Activated CD8-positive, alpha-beta memory T cell treated with anti-CD3 and anti-CD28 coated beads, Interleukin-2, amount 10 ng/mL, durations not matched to agents 7 days and 5 days (primary cell): ENCODE measurements around the gene MYCBP. TPM values are rescaled to one million over a fixed set of nuclear protein-coding genes. Genes with fewer than 3 reads are reported as not detected.

Source experiments
- ATAC-seq: fragments of 150-1000 bp; cut with Tn5 transposase; one replicate; pipeline ENCODE4 v1.10.0; 2021; ENCODE audit warnings: moderate library complexity
- CTCF ChIA-PET: fragments of 350-600 bp; sonication (Branson Sonifier 250); formaldehyde crosslinking; loops from one replicate; lab custom pipeline; 2021; ENCODE audit warnings: antibody characterized with exemption; lab: Charles Lee
- DNase-seq: peaks from one replicate; pipeline ENCODE4 v3.0.0-alpha.2; 2020
- H3K27ac Mint-ChIP-seq: one replicate; pipeline ENCODE4 v1.8.0; 2021; ENCODE audit warnings: mild to moderate bottlenecking, mixed read lengths
- H3K27me3 Mint-ChIP-seq: one replicate; pipeline ENCODE4 v1.8.0; 2021; ENCODE audit warnings: mixed read lengths
- H3K36me3 Mint-ChIP-seq: one replicate; pipeline ENCODE4 v1.8.0; 2021; ENCODE audit warnings: mild to moderate bottlenecking, mixed read lengths
- H3K4me1 Mint-ChIP-seq: one replicate; pipeline ENCODE4 v1.8.0; 2021; ENCODE audit warnings: mixed read lengths
- H3K4me3 Mint-ChIP-seq: one replicate; pipeline ENCODE4 v1.8.0; 2021; ENCODE audit warnings: mild to moderate bottlenecking, moderate library complexity, mixed read lengths
- H3K9me3 Mint-ChIP-seq: one replicate; pipeline ENCODE4 v1.8.0; 2022; ENCODE audit warnings: low read depth, mixed read lengths
- total RNA-seq, 2 experiments: library from RNA; stranded (reverse); gene quantifications; one replicate each; pipeline ENCODE4 v1.2.3, GENCODE V29; 2021

MYCBP gene
- total RNA-seq, 2 experiments from 2014 or later = 45.0 to 45.3 TPM

- ATAC-seq (no peak), DNase-seq (no peak)
- Mint-ChIP-seq H3K4me3 (no peak overlapping the region), H3K27me3 (peaks cover 50% of the 10 kb centered on the region), H3K36me3 (no peaks in the 10 kb centered on the region), H3K9me3 (no peaks in the 10 kb centered on the region), H3K27ac (no peak overlapping the region), H3K4me1 (no peaks in the 10 kb centered on the region)
- CTCF ChIA-PET = interaction anchor here (0.8 to 1.5 kb wide), 3 partner anchors 13 to 805 kb away, joined by 3 read pairs; no protein-coding TSS in a partner anchor
These were observed 41.3 kb downstream of the MYCBP start for GRCh38 chr1:38831731-38832369.

GRCh38 chr1:38829368-38829767, 43.8 kb downstream of the MYCBP start:
- DNase-seq = no peak
- H3K9me3 Mint-ChIP-seq = no peaks in the 10 kb centered on the region
- no peaks in the 10 kb centered on the region for H3K4me1 Mint-ChIP-seq
- no peak for ATAC-seq
- H3K27me3 Mint-ChIP-seq = peaks cover 65% of the 10 kb centered on the region
- no peak overlapping the region for H3K27ac Mint-ChIP-seq
- H3K4me3 Mint-ChIP-seq = no peak overlapping the region
- CTCF ChIA-PET = no interaction called here
- no peaks in the 10 kb centered on the region for H3K36me3 Mint-ChIP-seq

GRCh38 chr1:38827318-38827717, 45.8 kb downstream of the MYCBP start:
- CTCF ChIA-PET = no interaction called here
- Mint-ChIP-seq H3K27me3 (peaks cover 65% of the 10 kb centered on the region), H3K4me3 (no peak overlapping the region), H3K27ac (no peak overlapping the region), H3K9me3 (no peaks in the 10 kb centered on the region), H3K4me1 (no peaks in the 10 kb centered on the region), H3K36me3 (no peaks in the 10 kb centered on the region)
- DNase-seq = no peak
- no peak for ATAC-seq

GRCh38 chr1:38826886-38827285, 46.3 kb downstream of the MYCBP start:
- no peaks in the 10 kb centered on the region for H3K4me1 Mint-ChIP-seq
- H3K4me3 Mint-ChIP-seq = no peak overlapping the region
- CTCF ChIA-PET = no interaction called here
- ATAC-seq (no peak), DNase-seq (no peak)
- no peak overlapping the region for H3K27ac Mint-ChIP-seq
- H3K9me3 Mint-ChIP-seq = no peaks in the 10 kb centered on the region
- H3K27me3 Mint-ChIP-seq = peaks cover 65% of the 10 kb centered on the region
- no peaks in the 10 kb centered on the region for H3K36me3 Mint-ChIP-seq

- no peak for ATAC-seq
- Mint-ChIP-seq H3K27me3 (peaks cover 67% of the 10 kb centered on the region), H3K9me3 (no peaks in the 10 kb centered on the region), H3K27ac (no peak overlapping the region), H3K4me1 (no peaks in the 10 kb centered on the region), H3K4me3 (no peak overlapping the region), H3K36me3 (no peaks in the 10 kb centered on the region)
- CTCF ChIA-PET = interaction anchor here (0.7 to 1.2 kb wide), 2 partner anchors 14 to 82 kb away, joined by 3 read pairs; no protein-coding TSS in a partner anchor
- DNase-seq = no peak
These were observed 46.9 kb downstream of the MYCBP start for GRCh38 chr1:38826262-38826661.

GRCh38 chr1:38820860-38821259, 52.3 kb downstream of the MYCBP start:
- H3K9me3 Mint-ChIP-seq = no peaks in the 10 kb centered on the region
- no peak overlapping the region for H3K27ac Mint-ChIP-seq
- peaks cover 5% of the 10 kb centered on the region for H3K4me1 Mint-ChIP-seq
- H3K36me3 Mint-ChIP-seq = no peaks in the 10 kb centered on the region
- H3K4me3 Mint-ChIP-seq = no peak overlapping the region
- ATAC-seq (no peak), DNase-seq (no peak)
- H3K27me3 Mint-ChIP-seq = peaks cover 76% of the 10 kb centered on the region
- CTCF ChIA-PET = interaction anchor here (1.1 kb wide), 1 partner anchor 212 kb away, joined by 3 read pairs; no protein-coding TSS in a partner anchor

GRCh38 chr1:38819516-38819915, 53.6 kb downstream of the MYCBP start:
- no peak overlapping the region for H3K4me3 Mint-ChIP-seq
- CTCF ChIA-PET = interaction anchor here (0.6 to 1.9 kb wide), 9 partner anchors 9 to 273 kb away, joined by 3 to 9 read pairs (median 3); no protein-coding TSS in a partner anchor
- ATAC-seq (no peak), DNase-seq (no peak)
- H3K9me3 Mint-ChIP-seq = no peaks in the 10 kb centered on the region
- peaks cover 7% of the 10 kb centered on the region for H3K4me1 Mint-ChIP-seq
- no peak overlapping the region for H3K27ac Mint-ChIP-seq
- no peaks in the 10 kb centered on the region for H3K36me3 Mint-ChIP-seq
- peaks cover 76% of the 10 kb centered on the region for H3K27me3 Mint-ChIP-seq

- no peaks in the 10 kb centered on the region for H3K9me3 Mint-ChIP-seq
- H3K27ac Mint-ChIP-seq = no peak overlapping the region
- H3K36me3 Mint-ChIP-seq = no peaks in the 10 kb centered on the region
- CTCF ChIA-PET = interaction anchor here (0.6 to 1.9 kb wide), 12 partner anchors 9 to 329 kb away, joined by 3 to 9 read pairs (median 3); partner anchors contain the start of gene NDUFS5
- DNase-seq = no peak
- no peak overlapping the region for H3K4me3 Mint-ChIP-seq
- H3K4me1 Mint-ChIP-seq = peaks cover 7% of the 10 kb centered on the region
- ATAC-seq = no peak
- peaks cover 77% of the 10 kb centered on the region for H3K27me3 Mint-ChIP-seq
These were observed 54.1 kb downstream of the MYCBP start for GRCh38 chr1:38819040-38819439.

- ATAC-seq = peak; percentile 70
- Mint-ChIP-seq H3K27ac (no peak overlapping the region), H3K4me1 (peaks cover 7% of the 10 kb centered on the region), H3K4me3 (no peak overlapping the region), H3K9me3 (no peaks in the 10 kb centered on the region), H3K36me3 (no peaks in the 10 kb centered on the region), H3K27me3 (peaks cover 82% of the 10 kb centered on the region)
- no peak for DNase-seq
- CTCF ChIA-PET = interaction anchor here (0.6 to 1.9 kb wide), 11 partner anchors 12 to 328 kb away, joined by 3 to 9 read pairs (median 3); partner anchors contain the start of gene NDUFS5
These were observed 54.8 kb downstream of the MYCBP start for GRCh38 chr1:38818175-38818976.

GRCh38 chr1:38817267-38818174, 55.6 kb downstream of the MYCBP start:
- Mint-ChIP-seq H3K27ac (no peak overlapping the region), H3K27me3 (peaks cover 89% of the 10 kb centered on the region), H3K4me3 (no peak overlapping the region), H3K36me3 (no peaks in the 10 kb centered on the region), H3K9me3 (no peaks in the 10 kb centered on the region), H3K4me1 (peaks cover 7% of the 10 kb centered on the region)
- ATAC-seq (no peak), DNase-seq (no peak)
- CTCF ChIA-PET = interaction anchor here (1.3 kb wide), 1 partner anchor 13 kb away, joined by 3 read pairs; no protein-coding TSS in a partner anchor

- no peak overlapping the region for H3K27ac Mint-ChIP-seq
- no peaks in the 10 kb centered on the region for H3K9me3 Mint-ChIP-seq
- CTCF ChIA-PET = no interaction called here
- peak; percentile 51 for ATAC-seq
- H3K4me1 Mint-ChIP-seq = peaks cover 7% of the 10 kb centered on the region
- no peaks in the 10 kb centered on the region for H3K36me3 Mint-ChIP-seq
- no peak overlapping the region for H3K4me3 Mint-ChIP-seq
- DNase-seq = no peak
- H3K27me3 Mint-ChIP-seq = peaks cover 88% of the 10 kb centered on the region
These were observed 57.1 kb downstream of the MYCBP start for GRCh38 chr1:38815903-38816627.

- DNase-seq (no peak), ATAC-seq (no peak)
- peaks cover 7% of the 10 kb centered on the region for H3K4me1 Mint-ChIP-seq
- H3K9me3 Mint-ChIP-seq = no peaks in the 10 kb centered on the region
- CTCF ChIA-PET = no interaction called here
- no peaks in the 10 kb centered on the region for H3K36me3 Mint-ChIP-seq
- no peak overlapping the region for H3K4me3 Mint-ChIP-seq
- H3K27ac Mint-ChIP-seq = no peak overlapping the region
- peaks cover 85% of the 10 kb centered on the region for H3K27me3 Mint-ChIP-seq
These were observed 58.1 kb downstream of the MYCBP start for GRCh38 chr1:38814984-38815464.
